ENCODE measurements around the gene PRKCE.

The PRKCE gene

DNA sequence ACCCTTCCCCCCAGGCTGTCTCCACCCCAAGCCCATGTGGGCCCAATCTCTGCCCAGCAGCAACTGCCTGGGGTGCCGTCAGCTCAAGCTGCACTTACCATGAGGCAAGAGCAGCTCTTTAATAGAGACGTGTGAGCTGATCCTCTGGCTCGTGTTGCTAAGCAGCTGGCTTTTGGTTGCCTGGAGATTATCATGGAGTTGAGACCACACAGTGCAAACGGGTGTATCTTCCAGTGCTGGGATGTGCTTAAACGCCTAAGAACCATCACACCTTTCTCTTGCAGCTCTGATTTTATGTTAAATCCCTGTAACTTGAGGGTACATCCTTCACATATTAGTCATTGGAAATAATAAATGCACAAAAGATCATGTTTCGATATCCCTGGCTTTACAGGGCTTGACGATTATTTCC lies 271.1 kb downstream of the PRKCE start:
- H3K9me3 Mint-ChIP-seq = no peaks in the 10 kb centered on the region
- no peak overlapping the region for H3K27ac Mint-ChIP-seq
- H3K4me1 Mint-ChIP-seq = no peaks in the 10 kb centered on the region
- peaks cover 11% of the 10 kb centered on the region for H3K27me3 Mint-ChIP-seq (ENCODE audit: low read depth)
- TF ChIP-seq, protein P1, sequence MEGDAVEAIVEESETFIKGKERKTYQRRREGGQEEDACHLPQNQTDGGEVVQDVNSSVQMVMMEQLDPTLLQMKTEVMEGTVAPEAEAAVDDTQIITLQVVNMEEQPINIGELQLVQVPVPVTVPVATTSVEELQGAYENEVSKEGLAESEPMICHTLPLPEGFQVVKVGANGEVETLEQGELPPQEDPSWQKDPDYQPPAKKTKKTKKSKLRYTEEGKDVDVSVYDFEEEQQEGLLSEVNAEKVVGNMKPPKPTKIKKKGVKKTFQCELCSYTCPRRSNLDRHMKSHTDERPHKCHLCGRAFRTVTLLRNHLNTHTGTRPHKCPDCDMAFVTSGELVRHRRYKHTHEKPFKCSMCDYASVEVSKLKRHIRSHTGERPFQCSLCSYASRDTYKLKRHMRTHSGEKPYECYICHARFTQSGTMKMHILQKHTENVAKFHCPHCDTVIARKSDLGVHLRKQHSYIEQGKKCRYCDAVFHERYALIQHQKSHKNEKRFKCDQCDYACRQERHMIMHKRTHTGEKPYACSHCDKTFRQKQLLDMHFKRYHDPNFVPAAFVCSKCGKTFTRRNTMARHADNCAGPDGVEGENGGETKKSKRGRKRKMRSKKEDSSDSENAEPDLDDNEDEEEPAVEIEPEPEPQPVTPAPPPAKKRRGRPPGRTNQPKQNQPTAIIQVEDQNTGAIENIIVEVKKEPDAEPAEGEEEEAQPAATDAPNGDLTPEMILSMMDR (IDR thresholded peaks at IDR 0.05; ENCODE audit: unreplicated experiment in 3 of 3) = no peak
- no peak overlapping the region for H3K4me3 Mint-ChIP-seq
- H3K36me3 Mint-ChIP-seq (ENCODE audit: low read depth) = no peaks in the 10 kb centered on the region

DNA sequence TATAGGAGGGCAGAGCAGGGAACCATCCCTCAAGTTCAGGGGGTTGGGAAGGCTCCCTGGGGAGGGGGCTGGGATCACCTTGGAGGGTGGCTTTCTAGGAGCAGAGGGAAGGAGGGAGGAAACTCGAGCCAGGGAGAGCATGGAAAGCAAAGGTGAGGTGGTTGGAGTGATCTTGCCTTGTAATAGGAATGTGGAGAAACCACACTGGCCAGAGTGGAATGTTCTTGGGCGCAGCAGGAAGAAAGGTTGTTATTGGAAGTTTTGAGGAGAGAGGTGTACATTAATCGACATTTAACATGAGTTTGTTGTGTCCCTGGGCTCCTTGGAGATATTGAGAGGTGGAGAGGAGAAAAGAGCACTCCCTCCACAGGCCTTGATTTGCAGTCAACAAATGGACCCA lies 272.2 kb downstream of the PRKCE start:
- Mint-ChIP-seq H3K4me1 (no peaks in the 10 kb centered on the region), H3K27ac (no peak overlapping the region), H3K27me3 (ENCODE audit: low read depth) (peaks cover 11% of the 10 kb centered on the region), H3K4me3 (no peak overlapping the region), H3K9me3 (no peaks in the 10 kb centered on the region), H3K36me3 (ENCODE audit: low read depth) (no peaks in the 10 kb centered on the region)
- TF ChIP-seq, protein P1 (IDR thresholded peaks at IDR 0.05; ENCODE audit: unreplicated experiment in 3 of 3) = no peak

DNA sequence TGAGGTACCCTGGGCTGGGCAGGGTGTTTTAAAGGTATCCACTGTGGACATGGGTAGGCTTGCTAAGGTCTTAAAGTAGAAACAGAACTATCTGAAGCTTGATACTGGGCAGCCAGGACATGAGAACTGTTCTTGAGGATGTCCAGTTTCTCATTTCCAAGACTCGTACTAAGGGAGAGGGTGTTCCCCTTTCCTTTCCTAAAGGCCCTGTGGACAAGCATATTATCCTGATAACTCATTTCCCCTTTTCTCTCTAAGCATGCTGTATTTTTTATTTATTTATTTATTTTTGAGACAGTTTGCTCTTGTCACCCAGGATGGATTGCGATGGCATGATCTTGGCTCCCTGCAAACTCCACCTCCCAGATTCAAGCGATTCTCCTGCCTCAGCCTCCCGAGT lies 273.6 kb downstream of the PRKCE start:
- Mint-ChIP-seq H3K9me3 (no peaks in the 10 kb centered on the region), H3K27ac (no peak overlapping the region), H3K4me1 (peaks cover 6% of the 10 kb centered on the region), H3K36me3 (ENCODE audit: low read depth) (no peaks in the 10 kb centered on the region), H3K27me3 (ENCODE audit: low read depth) (peaks cover 15% of the 10 kb centered on the region), H3K4me3 (no peak overlapping the region)
- TF ChIP-seq, protein P1 (IDR thresholded peaks at IDR 0.05; ENCODE audit: unreplicated experiment in 3 of 3) = no peak

DNA sequence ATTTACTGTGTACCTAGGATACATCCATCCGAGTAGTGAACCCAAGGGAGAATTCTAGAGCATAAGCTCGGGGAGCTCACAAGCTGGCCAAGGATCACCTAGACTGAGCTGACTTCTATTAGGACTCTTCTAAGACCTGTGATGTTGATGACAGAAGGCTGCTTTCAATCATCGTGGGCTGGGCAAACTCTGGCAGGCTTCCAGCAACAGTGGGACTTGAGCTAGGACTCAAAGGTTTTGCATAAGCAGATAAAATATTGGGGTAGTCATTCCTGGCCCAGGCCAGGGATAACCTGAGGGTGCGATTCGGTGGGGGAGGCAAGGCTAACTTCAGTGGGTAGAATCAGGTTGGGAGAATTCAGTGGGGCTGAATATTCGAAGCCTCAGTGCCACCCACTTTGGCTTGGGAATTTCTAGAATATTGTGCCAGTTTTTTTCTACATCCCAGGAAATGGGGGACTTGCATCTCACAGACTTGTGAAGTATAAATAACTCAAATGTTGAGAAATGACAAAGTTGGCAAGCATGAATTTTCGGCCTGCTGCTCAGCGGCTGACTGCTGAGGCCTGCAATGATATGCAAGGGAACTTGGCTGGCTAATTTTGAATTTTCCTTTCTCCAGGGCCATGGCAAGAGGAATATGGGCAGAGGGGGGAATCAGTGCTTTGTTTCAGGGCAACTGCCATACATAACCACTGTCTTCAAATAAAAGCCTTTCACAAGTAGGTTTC lies 274.3 kb downstream of the PRKCE start:
- peaks cover 14% of the 10 kb centered on the region for H3K4me1 Mint-ChIP-seq
- H3K9me3 Mint-ChIP-seq = no peaks in the 10 kb centered on the region
- H3K36me3 Mint-ChIP-seq (ENCODE audit: low read depth) = no peaks in the 10 kb centered on the region
- TF ChIP-seq, protein P1 (IDR thresholded peaks at IDR 0.05; ENCODE audit: unreplicated experiment in 3 of 3) = no peak
- no peak overlapping the region for H3K27ac Mint-ChIP-seq
- H3K27me3 Mint-ChIP-seq (ENCODE audit: low read depth) = peaks cover 10% of the 10 kb centered on the region
- no peak overlapping the region for H3K4me3 Mint-ChIP-seq

DNA sequence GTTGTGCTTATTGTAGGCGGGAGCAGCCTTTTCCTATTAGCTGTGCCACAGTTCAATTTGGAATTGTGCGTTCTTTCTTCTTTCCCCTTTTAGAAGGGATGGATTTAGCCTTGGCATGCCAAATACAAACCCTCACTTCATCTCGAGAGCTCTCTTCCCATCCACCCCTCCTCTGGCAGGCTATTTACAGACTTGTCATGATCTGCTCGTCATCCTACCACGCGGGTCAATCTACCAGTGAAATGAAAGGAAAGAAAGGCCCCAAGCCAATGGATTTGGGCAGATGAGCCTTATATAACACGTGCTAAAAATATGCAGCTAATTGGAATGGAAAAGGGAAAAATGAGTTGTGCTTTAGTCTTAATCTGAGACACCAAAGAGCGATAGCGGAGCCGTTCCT lies 277.5 kb downstream of the PRKCE start:
- no peaks in the 10 kb centered on the region for H3K9me3 Mint-ChIP-seq
- H3K27ac Mint-ChIP-seq = no peak overlapping the region
- H3K4me1 Mint-ChIP-seq = peaks cover 18% of the 10 kb centered on the region
- peaks cover 5% of the 10 kb centered on the region for H3K27me3 Mint-ChIP-seq (ENCODE audit: low read depth)
- H3K36me3 Mint-ChIP-seq (ENCODE audit: low read depth) = peaks cover 4% of the 10 kb centered on the region
- TF ChIP-seq, protein P1 (IDR thresholded peaks at IDR 0.05; ENCODE audit: unreplicated experiment in 3 of 3) = no peak
- H3K4me3 Mint-ChIP-seq = no peak overlapping the region

Data from nephron (organoid).